HG02943 (cell line): Measurements from ENCODE around the gene GNAS-AS1.

ENCODE experiments used
- ATAC-seq: cut with Tn5 transposase; IDR thresholded peaks from one replicate; pipeline ENCODE4 v1.9.1; 2021; ENCODE audit warnings: mild to moderate bottlenecking, low read depth, moderate library complexity; ENCODE audit not compliant: unreplicated experiment

Gene GNAS-AS1

GRCh38 chr20:58888103-58888502, 37.4 kb upstream of the GNAS-AS1 start:
- no peak for ATAC-seq

DNA sequence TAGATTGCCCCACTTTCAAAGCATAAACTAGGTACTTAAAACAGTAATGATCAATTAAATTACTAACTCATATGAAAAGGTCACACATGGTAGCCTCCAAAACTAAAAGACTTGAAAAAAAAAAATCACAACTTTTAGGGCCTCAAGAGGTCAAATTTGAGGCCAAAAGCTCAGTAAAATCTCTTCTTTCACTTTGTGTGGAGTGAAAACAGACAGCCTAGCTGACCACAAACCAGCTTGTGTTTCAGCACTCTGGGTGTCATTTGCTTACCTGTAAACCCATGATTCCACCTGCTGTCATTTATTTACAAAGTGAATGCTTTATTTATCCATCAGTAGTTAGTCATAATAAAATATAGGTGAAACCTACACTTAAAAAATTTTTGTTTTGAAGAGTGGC, 35.8 kb upstream of the GNAS-AS1 start:
- ATAC-seq = no peak

- no peak for ATAC-seq
Measured at GRCh38 chr20:58884966-58885365, 34.3 kb upstream of the GNAS-AS1 start.

DNA sequence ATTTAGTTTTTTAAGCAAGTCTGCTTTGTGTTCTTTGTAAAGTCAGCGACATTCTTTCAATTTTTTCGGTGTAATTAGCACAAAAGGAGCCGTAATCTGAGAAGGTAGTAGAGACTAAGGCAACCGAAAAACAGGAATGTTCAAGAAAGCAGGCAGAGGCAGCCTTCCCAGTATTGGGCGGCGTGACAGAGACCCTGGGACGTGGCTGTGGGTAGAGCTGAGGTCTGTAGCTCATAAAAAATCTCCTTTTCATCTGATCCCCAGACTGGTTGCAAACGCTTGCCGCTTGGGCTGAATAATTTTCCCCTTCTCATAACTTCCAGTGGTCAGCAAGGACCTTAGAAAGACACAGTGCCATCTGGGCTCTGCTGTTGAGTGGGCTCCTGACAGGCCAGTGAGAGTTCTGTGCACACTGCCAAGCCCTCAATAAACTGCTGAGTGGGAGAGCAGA, 32.6 kb upstream of the GNAS-AS1 start:
- ATAC-seq = no peak

GRCh38 chr20:58882704-58883089, 32.0 kb upstream of the GNAS-AS1 start:
- ATAC-seq = no peak

DNA sequence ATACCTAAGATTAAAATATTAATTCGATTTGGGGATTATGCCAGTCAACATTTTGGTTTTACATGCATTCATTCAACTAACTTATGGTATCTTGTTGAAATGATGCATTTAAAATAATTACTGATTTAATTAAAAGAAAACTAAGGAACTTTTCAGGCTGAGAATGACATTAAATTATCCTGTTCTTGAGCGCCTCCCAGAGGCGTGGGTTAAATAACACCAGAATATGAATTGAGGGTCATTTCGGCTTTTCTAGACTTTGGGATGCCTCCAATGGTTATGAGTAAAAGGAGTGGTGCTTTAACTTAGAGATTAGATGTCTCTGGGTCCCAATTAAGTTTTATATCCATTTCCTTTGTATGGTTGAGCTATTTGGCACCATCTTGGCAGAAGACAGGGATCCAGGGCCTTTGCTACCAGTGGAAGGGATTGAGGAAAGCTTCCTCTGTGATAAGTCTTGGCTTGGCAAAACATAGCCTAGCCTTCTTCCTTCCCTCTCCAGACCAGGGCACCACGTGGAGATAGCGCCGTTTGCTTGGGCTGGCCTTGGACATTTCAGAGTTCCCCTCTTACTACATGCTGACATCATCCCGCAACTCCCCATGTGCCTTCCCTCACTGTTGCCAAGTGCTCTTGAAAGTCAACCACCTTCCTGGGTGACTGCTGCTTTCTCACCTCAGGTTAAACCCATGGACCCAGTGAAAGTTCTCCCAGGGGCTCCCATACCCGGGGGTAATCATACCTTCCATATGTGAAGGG, 30.5 kb upstream of the GNAS-AS1 start:
- no peak for ATAC-seq

GRCh38 chr20:58880441-58880840, 29.7 kb upstream of the GNAS-AS1 start:
- no peak for ATAC-seq

DNA sequence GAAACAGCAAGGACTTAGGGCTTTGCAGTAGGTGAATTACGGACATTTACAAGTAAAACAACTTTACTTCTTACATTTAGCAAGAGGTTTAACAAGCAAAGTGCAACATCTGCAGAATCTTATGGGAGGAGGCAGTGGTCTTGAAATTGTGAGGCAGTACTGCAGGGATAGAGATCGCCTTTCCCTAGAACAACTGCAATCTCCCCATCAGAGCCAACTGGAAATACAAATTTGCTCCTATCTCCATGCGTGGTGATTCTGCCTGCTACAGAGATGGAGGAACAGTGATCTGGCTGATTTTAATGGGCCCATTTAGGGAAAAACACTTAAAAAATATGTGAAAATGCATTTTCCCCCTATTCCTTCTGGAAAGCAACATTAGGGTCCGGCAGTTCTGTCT, 27.7 kb upstream of the GNAS-AS1 start:
- ATAC-seq = no peak

DNA sequence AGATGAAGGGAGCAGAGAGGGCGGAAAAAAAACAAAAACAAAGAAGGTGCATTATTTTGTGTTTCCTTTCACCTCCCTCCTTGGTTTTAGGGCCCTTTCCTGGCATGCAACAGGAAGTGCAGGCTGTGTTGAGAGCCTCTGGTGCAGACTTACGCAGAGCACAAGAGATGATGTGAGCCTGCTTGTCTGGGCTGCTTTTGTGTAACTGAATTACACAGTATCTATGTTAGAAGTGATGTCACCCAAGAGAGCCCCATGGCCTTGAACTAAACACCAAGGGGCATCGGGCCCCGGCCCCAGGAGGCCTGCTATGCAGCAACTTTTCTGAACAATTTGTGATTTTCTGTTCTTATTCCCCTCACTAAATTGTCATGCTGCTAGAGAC, 27.3 kb upstream of the GNAS-AS1 start:
- no peak for ATAC-seq

GRCh38 chr20:58877050-58877975, 26.6 kb upstream of the GNAS-AS1 start:
- no peak for ATAC-seq

DNA sequence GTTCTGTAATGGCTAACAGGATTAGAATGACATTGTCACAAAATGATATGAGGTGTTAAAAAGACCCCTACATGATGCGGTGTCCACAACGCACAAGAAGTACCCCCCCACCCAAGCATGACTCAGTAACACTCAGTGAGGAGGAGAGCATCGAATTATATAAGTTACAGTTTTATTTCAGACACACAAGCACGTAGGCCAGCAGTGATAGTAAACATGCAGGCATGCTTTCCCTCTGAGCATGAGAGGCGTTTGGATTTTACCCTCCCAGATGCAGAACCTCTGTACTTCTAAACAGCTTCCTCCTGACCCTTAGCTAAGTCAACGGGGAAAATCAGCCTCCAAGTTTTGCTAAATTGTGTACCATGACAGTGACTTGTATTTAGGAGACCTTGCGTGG, 25.7 kb upstream of the GNAS-AS1 start:
- no peak for ATAC-seq

DNA sequence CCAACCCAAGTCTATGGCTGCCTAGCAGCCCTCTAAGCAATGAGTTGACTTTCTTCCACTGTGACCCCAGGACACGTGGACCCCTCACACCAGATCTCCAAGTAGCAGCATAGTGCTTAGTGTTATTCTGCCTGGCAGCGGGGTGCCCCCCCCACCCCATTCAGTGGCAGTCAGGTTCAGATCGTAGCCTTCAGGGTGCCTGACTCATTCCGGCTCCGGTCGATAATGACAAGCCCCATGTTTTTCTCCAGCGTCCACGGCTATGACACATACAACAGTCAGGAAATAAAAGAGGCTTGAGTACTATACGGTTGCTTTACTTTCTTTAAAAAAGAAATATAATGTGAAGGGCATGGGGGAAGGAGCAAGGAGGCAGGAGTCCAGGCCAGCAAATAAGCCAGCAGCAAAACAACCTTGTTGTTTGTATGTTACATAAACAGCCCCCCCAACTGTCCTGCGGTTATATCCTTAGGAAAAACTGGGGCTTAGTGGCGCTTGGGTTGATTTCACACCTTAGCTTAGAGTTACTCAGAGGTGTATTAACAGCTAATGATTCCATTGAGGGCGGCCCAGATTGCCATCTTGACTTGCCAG, 24.9 kb upstream of the GNAS-AS1 start:
- no peak for ATAC-seq

GRCh38 chr20:58875111-58875510, 24.4 kb upstream of the GNAS-AS1 start:
- ATAC-seq = no peak

DNA sequence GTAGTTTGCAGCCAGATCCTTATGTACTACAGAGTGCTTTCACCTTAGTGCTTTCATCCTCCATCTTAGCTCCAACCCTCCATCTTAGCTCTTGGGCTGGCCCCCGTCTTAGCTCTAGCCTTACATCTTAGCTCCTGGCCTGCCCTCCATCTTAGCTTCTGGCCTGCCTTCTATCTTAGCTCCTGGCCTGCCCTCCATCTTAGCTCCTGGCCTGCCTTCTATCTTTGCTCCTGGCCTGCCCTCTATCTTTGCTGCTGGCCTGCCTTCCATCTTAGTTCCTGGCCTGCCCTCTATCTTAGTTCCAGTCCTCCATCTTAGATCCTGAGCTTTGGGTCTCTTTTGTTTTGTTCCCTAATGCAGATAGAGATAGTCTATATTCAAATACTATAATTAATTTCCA, 23.8 kb upstream of the GNAS-AS1 start:
- ATAC-seq = no peak

DNA sequence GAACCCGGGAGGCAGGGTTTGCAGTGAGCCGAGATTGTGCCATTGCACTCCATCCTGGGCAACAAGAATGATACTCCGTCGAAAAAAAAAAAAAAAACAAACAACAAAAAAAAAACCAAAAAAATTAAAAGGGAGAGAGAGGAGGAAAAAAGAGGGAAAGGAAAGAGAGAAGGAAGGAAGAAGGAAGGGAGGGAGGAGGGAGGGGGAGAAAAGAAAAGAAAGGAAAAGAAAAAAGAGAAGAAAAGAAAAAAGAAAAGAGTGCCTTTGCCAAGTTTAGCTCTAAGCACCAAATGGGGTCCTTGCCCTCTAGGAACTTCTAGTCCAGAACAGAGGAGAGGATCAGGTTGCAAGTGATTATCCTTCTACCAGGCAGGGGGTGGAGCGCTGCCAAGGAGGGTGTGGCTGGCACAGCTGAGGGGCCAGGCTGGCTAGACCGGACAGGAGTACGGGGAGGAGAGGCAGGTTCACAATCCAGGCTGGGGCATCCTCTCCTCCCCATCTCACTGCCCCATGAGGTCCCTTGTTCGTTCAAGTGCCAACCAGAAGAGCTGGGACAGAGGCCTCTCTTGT, 20.9 kb upstream of the GNAS-AS1 start:
- no peak for ATAC-seq

- ATAC-seq = no peak
Measured at GRCh38 chr20:58870293-58871014, 19.8 kb upstream of the GNAS-AS1 start.

DNA sequence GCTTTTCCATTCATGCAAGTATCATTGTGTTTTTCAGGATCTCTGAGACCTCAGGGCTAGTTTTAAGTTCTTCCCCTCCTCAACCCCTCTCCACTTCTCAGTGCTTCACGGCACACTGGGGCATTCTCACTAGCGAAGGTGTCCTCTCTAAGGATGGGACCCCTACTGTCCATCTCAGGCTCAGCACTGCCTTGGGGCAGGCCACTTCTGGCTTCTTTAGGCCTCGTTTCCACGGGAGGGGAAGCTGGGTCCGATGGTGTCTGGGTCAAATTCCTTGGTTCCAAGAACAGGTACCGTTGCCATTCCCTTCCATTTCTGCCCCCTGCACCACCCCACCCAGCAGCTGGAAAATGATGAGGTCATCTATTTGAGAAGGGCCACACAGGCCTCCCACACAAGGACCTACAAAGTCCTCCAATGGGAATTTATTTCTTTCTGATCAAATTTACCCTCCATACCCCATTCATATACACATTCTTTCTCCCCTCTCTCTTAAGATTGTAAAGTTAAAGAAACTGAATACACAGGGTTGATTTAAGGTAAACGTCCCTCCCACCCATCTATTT, 19.0 kb upstream of the GNAS-AS1 start:
- no peak for ATAC-seq

DNA sequence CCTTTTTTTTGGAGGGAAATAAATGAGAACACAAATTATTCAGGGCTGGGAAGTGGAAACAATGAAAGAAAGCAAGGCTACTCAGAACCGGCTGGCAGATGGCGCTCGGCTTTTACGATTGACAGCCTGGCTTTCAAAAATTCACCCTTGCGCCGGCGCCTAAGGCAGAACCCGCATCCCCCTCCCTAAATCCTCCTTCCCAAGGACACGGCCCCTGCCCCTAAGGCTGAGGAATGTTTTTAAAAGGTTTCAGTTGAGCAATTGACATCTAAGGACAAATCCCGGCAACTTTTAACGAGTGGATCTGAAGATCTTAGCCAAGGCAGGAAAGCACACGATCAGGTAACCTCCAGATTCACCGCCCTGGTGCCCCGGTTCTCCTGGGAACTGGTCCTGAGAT, 18.1 kb upstream of the GNAS-AS1 start:
- ATAC-seq = no peak

DNA sequence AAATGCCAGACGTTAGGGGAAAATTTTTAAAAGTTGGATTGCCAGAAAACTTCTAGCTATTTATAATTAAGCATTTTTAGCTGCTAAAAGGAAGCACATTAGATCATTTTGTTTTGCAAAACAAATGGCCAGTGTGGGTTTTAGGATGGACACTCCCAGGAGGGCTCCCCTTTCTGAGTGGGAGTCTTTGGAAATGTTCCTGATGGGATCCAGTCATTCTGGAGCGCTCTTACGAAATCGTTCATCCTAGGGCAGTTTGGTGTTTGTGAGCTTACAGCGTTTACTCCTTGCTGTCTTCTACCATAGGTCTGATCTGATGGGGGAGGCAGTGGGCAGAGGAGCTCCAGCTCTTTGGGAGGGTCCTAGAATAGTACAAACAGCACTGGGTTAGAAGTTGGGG, 16.5 kb upstream of the GNAS-AS1 start:
- no peak for ATAC-seq

- no peak for ATAC-seq
Measured at GRCh38 chr20:58865843-58866242, 15.1 kb upstream of the GNAS-AS1 start.
